Mesothelial cell of epicardium (in vitro differentiated cells): ENCODE data around the gene TRIM60. TPM values are rescaled to one million over a fixed set of nuclear protein-coding genes. Genes with fewer than 3 reads are reported as not detected.
"Not testable (repeated sequence)": the region's sequence is repeated elsewhere in the genome, so short reads cannot be mapped to it uniquely, and the experiment has no call there.

Experiments
- DNase-seq, 2 experiments: peaks; one replicate each; pipeline ENCODE4 v3.0.0; 2021; ENCODE audit warnings: low spot score in 2 of 2; ENCODE audit not compliant: unreplicated experiment in 2 of 2
- H3K27ac Mint-ChIP-seq: 2 replicates; pipeline ENCODE4 v1.8.0; 2021; ENCODE audit warnings: mixed read lengths
- H3K27me3 Mint-ChIP-seq: 2 replicates; pipeline ENCODE4 v1.8.0; 2021; ENCODE audit warnings: low read depth, mixed read lengths
- H3K36me3 Mint-ChIP-seq: 2 replicates; pipeline ENCODE4 v1.8.0; 2021; ENCODE audit warnings: mixed read lengths
- H3K4me1 Mint-ChIP-seq: 2 replicates; pipeline ENCODE4 v1.8.0; 2021; ENCODE audit warnings: mixed read lengths
- H3K4me3 Mint-ChIP-seq: 2 replicates; pipeline ENCODE4 v1.8.0; 2021; ENCODE audit warnings: mild to moderate bottlenecking, moderate library complexity, mixed read lengths
- H3K9me3 Mint-ChIP-seq: 2 replicates; pipeline ENCODE4 v1.8.0; 2021; ENCODE audit warnings: mixed read lengths
- total RNA-seq: library from RNA; stranded (reverse); gene quantifications from 3 replicates; pipeline ENCODE4 v1.2.1, GENCODE V29; 2021
- TF ChIP-seq, protein P1 (sequence below): fragments of 200-600 bp; sonication (generic); IDR thresholded peaks from one replicate; pipeline ENCODE4 v1.5.0; 2021; ENCODE audit warnings: antibody characterized with exemption; ENCODE audit not compliant: unreplicated experiment

The TRIM60 gene
- not detected in 3 replicates for total RNA-seq

DNA sequence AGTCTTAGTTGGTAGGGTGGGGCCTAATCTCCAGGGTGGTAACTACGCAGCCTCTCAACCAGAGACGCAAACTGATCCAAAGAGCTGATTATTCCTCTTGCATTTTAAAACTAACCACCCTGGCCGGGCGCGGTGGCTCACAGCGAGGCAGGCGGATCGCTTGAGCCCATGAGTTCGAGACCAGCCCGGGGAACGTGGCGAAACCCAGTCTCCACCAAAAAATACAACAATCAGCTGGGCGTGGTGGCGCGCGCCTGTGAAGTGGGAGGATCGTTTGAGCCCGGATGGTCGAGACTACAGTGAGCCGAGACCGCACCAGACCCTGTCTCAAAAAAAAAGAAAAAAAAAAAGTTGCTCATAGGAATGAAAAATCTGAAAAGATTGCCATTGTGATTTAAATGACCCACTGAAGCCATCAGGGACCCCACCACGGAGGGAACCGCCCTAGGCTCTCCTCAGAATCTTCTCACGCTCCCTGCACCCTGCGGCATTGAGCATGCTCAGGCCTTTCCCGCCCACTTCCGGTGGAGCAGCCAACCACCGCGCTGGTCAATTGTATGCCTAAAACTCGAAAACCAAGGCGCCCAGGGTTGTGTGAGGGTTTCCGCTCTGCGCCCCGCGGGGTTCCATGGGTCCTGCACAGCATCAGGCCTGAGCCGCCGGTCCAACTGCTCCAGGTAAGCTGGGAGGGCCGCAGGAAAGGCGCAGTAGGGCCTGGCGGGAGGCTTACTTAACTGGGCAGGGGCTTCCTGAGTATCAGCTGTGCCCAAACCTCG is at the start of gene TRIM60:
TRIM60 (plus strand) TSS at position 564 of the 776 bp plus-strand sequence. CDS start 8,074 bp downstream, outside the sequence.
- Mint-ChIP-seq H3K9me3 (no peaks in the 10 kb centered on the region), H3K4me3 (no peak within 1 kb of the TSS), H3K4me1 (no peaks in the 10 kb centered on the region), H3K27me3 (no peaks in the 10 kb centered on the region), H3K27ac (no peak within 1 kb of the TSS), H3K36me3 (no peaks in the 10 kb centered on the region)
- DNase-seq = no peak
- TF ChIP-seq, protein P1, sequence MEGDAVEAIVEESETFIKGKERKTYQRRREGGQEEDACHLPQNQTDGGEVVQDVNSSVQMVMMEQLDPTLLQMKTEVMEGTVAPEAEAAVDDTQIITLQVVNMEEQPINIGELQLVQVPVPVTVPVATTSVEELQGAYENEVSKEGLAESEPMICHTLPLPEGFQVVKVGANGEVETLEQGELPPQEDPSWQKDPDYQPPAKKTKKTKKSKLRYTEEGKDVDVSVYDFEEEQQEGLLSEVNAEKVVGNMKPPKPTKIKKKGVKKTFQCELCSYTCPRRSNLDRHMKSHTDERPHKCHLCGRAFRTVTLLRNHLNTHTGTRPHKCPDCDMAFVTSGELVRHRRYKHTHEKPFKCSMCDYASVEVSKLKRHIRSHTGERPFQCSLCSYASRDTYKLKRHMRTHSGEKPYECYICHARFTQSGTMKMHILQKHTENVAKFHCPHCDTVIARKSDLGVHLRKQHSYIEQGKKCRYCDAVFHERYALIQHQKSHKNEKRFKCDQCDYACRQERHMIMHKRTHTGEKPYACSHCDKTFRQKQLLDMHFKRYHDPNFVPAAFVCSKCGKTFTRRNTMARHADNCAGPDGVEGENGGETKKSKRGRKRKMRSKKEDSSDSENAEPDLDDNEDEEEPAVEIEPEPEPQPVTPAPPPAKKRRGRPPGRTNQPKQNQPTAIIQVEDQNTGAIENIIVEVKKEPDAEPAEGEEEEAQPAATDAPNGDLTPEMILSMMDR = no peak

DNA sequence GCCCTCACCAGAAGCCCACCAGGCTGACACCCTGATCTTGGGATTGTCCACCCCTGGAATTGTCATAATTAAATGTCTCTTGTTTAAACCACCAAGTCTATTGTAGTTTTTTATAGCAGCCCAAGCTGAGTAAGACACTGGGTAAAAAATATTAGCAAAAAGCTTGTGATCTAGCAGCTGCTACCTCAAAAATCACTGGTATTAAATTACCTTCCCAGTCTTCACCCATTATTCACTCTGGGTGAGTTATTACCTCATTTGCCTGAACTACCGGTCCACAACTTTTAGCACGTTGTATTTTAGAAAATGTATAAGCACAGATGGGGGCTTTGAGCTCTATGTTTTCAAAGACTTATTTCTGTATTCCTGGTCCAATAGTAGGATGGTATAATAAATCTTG is 42.3 kb upstream of the TRIM60 start:
- TF ChIP-seq, protein P1 = no peak
- H3K27ac Mint-ChIP-seq = no peak overlapping the region
- H3K4me1 Mint-ChIP-seq = peaks cover 4% of the 10 kb centered on the region
- no peak for DNase-seq
- no peak overlapping the region for H3K4me3 Mint-ChIP-seq
- H3K27me3 Mint-ChIP-seq = peaks cover 2% of the 10 kb centered on the region
- H3K9me3 Mint-ChIP-seq = no peaks in the 10 kb centered on the region
- H3K36me3 Mint-ChIP-seq = no peaks in the 10 kb centered on the region

DNA sequence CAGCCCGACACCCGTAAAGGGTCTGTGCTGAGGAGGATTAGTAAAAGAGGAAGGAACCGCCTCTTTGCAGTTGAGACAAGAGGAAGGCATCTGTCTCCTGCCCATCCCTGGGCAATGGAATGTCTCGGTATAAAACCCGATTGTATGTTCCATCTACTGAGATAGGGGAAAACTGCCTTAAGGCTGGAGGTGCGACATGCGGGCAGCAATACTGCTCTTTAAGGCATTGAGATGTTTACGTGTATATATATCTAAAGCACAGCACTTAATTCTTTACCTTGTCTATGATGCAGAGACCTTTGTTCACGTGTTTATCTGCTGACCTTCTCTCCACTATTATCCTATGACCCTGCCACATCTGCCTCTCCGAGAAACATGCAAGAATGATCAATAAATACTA is 41.0 kb upstream of the TRIM60 start:
- not testable (repeated sequence) for H3K4me3 Mint-ChIP-seq, H3K9me3 Mint-ChIP-seq, H3K27ac Mint-ChIP-seq, H3K4me1 Mint-ChIP-seq, DNase-seq, H3K27me3 Mint-ChIP-seq, H3K36me3 Mint-ChIP-seq

DNA sequence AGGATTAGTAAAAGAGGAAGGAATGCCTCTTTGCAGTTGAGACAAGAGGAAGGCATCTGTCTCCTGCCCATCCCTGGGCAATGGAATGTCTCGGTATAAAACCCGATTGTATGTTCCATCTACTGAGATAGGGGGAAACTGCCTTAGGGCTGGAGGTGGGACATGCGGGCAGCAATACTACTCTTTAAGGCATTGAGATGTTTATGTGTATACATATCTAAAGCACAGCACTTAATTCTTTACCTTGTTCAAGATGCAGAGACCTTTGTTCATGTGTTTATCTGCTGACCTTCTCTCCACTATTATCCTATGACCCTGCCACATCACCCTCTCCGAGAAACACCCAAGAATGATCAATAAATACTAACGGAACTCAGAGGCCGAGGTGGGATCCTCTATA is 35.7 kb upstream of the TRIM60 start:
- H3K27me3 Mint-ChIP-seq = peaks cover 25% of the 10 kb centered on the region
- H3K4me1 Mint-ChIP-seq, H3K4me3 Mint-ChIP-seq, DNase-seq, H3K36me3 Mint-ChIP-seq, H3K27ac Mint-ChIP-seq, H3K9me3 Mint-ChIP-seq: not testable (repeated sequence)

DNA sequence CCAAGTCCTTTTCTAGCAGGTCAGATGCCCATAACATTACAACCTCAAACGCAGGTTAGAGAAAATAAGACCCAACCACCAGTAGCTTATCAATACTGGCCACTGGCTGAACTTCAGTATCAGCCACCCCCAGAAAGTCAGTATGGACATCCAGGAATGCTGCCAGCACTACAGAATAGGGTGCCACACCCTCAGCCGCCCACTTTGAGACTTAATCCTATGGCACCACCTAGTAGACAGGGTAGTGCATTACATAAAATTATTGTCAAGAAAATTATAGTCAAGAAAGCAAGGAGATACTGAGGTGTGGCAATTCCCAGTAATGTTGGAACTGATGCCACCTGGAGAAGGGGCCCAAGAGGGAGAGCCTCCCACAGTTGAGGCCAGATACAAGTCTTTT is 34.5 kb upstream of the TRIM60 start:
- Mint-ChIP-seq H3K27ac (no peak overlapping the region), H3K9me3 (no peaks in the 10 kb centered on the region), H3K27me3 (peaks cover 25% of the 10 kb centered on the region), H3K4me3 (no peak overlapping the region), H3K4me1 (no peaks in the 10 kb centered on the region), H3K36me3 (no peaks in the 10 kb centered on the region)
- DNase-seq = no peak
- TF ChIP-seq, protein P1 = no peak

DNA sequence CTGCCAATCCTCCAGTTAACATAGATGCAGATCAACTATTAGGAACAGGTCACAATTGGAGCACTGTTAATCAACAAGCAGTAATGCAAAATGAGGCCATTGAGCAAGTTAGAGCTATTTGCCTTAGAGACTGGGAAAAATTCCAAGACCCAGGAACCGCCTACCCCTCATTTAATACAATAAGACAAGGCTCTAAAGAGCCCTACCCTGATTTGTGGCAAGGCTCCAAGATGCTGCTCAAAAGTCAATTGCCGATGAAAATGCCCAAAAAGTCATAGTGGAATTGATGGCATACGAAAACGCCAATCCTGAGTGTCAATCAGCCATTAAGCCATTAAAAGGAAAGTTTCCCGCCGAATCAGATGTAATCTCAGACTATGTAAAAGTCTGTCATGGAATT is 33.9 kb upstream of the TRIM60 start:
- H3K27me3 Mint-ChIP-seq = peaks cover 25% of the 10 kb centered on the region
- H3K27ac Mint-ChIP-seq = no peak overlapping the region
- no peak for DNase-seq
- no peaks in the 10 kb centered on the region for H3K4me1 Mint-ChIP-seq
- TF ChIP-seq, protein P1 = no peak
- no peaks in the 10 kb centered on the region for H3K36me3 Mint-ChIP-seq
- H3K4me3 Mint-ChIP-seq = no peak overlapping the region
- H3K9me3 Mint-ChIP-seq = no peaks in the 10 kb centered on the region

DNA sequence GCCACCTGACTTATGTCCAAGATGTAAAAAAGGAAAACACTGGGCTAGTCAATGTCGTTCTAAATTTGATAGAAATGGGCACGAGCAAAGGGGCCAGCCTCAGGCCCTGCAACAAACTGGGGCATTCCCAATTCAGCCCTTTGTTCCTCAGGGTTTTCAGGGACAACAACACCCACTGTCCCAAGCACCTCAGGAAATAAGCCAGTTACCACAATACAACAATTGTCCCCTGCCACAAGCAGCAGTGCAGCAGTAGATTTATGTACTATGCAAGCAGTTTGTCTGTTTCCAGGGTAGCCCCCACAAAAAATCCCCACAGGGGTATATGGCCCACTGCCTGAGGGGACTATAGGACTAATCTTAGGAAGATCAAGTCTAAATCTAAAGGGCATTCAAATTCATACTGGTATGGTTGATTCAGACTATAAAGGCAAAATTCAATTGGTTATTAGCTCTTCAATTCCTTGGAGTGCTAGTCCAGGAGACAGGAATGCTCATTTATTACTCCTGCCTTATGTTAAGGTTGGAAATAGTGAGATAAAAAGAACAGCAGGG is 33.2 kb upstream of the TRIM60 start:
- not testable (repeated sequence) for H3K9me3 Mint-ChIP-seq, H3K27ac Mint-ChIP-seq, H3K36me3 Mint-ChIP-seq, H3K4me3 Mint-ChIP-seq, H3K4me1 Mint-ChIP-seq, DNase-seq
- peaks cover 25% of the 10 kb centered on the region for H3K27me3 Mint-ChIP-seq

DNA sequence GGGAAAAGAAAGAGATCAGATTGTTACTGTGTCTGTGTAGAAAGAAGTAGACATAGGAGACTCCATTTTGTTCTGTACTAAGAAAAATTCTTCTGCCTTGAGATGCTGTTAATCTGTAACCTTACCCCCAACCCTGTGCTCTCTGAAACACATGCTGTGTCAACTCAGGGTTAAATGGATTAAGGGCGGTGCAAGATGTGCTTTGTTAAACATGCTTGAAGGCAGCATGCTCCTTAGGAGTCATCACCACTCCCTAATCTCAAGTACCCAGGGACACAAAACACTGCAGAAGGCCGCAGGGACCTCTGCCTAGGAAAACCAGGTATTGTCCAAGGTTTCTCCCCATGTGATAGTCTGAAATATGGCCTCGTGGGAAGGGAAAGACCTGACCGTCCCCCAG is 29.8 kb upstream of the TRIM60 start:
- not testable (repeated sequence) for H3K4me1 Mint-ChIP-seq, DNase-seq, H3K4me3 Mint-ChIP-seq, H3K27ac Mint-ChIP-seq, H3K9me3 Mint-ChIP-seq, H3K36me3 Mint-ChIP-seq
- peaks cover 20% of the 10 kb centered on the region for H3K27me3 Mint-ChIP-seq
